LNCAP (cell line): ENCODE results near the gene TRPC4AP.

ENCODE experiments used
- CTCF ChIP-seq: fragments of 450-650 bp; IDR thresholded peaks from 2 replicates; pipeline ENCODE4 v1.5.1; 2017; ENCODE audit warnings: mild to moderate bottlenecking

The TRPC4AP gene

GRCh38 chr20:35129647-35130069 lies 37.1 kb upstream of the TRPC4AP start:
- TF ChIP-seq CTCF = no peak

- no peak for TF ChIP-seq CTCF
Observed at GRCh38 chr20:35125753-35126152, 33.1 kb upstream of the TRPC4AP start.

- no peak for TF ChIP-seq CTCF
Observed at GRCh38 chr20:35122756-35123405, 30.3 kb upstream of the TRPC4AP start.

GRCh38 chr20:35121186-35121585 lies 28.6 kb upstream of the TRPC4AP start:
- TF ChIP-seq CTCF = no peak

- TF ChIP-seq CTCF = no peak
Observed at GRCh38 chr20:35120012-35120701, 27.6 kb upstream of the TRPC4AP start.

- no peak for TF ChIP-seq CTCF
Observed at GRCh38 chr20:35117629-35118028, 25.0 kb upstream of the TRPC4AP start.

- TF ChIP-seq CTCF = no peak
Observed at GRCh38 chr20:35117196-35117595, 24.6 kb upstream of the TRPC4AP start.
